Neural cell (in vitro differentiated cells): Measurements from ENCODE around the gene C20orf202.

Experiments used
- CTCF ChIP-seq: fragments of 450-650 bp; IDR thresholded peaks from 2 replicates; pipeline ENCODE4 v1.5.1; 2014; ENCODE audit warnings: antibody characterized with exemption, mild to moderate bottlenecking, moderate library complexity; ENCODE audit not compliant: poor library complexity, severe bottlenecking
- EP300 ChIP-seq: fragments of 450-650 bp; conservative IDR thresholded peaks from 2 replicates; pipeline ENCODE4 v1.6.1; 2014; ENCODE audit warnings: antibody characterized with exemption, mild to moderate bottlenecking, moderate library complexity; ENCODE audit not compliant: poor library complexity, severe bottlenecking
- EZH2 ChIP-seq: fragments of 200-600, 300-800 bp; shearing (Covaris generic), sonication (generic); IDR thresholded peaks from 2 replicates; pipeline ENCODE4 v1.6.1; 2014; ENCODE audit warnings: antibody characterized with exemption, low read length, borderline replicate concordance, mild to moderate bottlenecking; ENCODE audit not compliant: insufficient read depth, poor library complexity, severe bottlenecking

- TF ChIP-seq EZH2 (no peak), EP300 (no peak), CTCF (no peak)
These were observed 28.5 kb upstream of the C20orf202 start for GRCh38 chr20:1174787-1175186.
